Neural progenitor cell (in vitro differentiated cells): Measurements from ENCODE around the gene INS. TPM values are rescaled to one million over a fixed set of nuclear protein-coding genes. Genes with fewer than 3 reads are reported as not detected.

Experiments used
- DNase-seq: peaks from one replicate; pipeline ENCODE4 v3.0.0-alpha.2; 2016; ENCODE audit warnings: low spot score
- H2AFZ ChIP-seq: fragments of 200-600 bp; sonication (generic); replicated peaks from 2 replicates; pipeline ENCODE4 v1.6.1; 2016; ENCODE audit warnings: antibody characterized with exemption
- H3F3A ChIP-seq: fragments of 200-600 bp; sonication (generic); 2 replicates; pipeline ENCODE4 v1.6.1; 2016; ENCODE audit warnings: antibody characterized with exemption, low read depth
- H3K27ac ChIP-seq: fragments of 200-600 bp; sonication (generic); 2 replicates; pipeline ENCODE4 v1.5.1; 2016; ENCODE audit warnings: mild to moderate bottlenecking
- H3K27me3 ChIP-seq: fragments of 200-600 bp; sonication (generic); 2 replicates; pipeline ENCODE4 v1.6.1; 2016; ENCODE audit warnings: mild to moderate bottlenecking, moderate library complexity
- H3K36me3 ChIP-seq: fragments of 200-600 bp; sonication (generic); 2 replicates; pipeline ENCODE4 v1.5.1; 2016
- H3K4me1 ChIP-seq: fragments of 200-600 bp; sonication (generic); 2 replicates; pipeline ENCODE4 v1.6.1; 2016; ENCODE audit warnings: mixed run types
- H3K4me2 ChIP-seq: fragments of 200-600 bp; sonication (generic); 2 replicates; pipeline ENCODE4 v1.6.1; 2016
- H3K4me3 ChIP-seq: fragments of 200-600 bp; sonication (generic); 2 replicates; pipeline ENCODE4 v1.5.1; 2016
- H3K79me2 ChIP-seq: fragments of 200-600 bp; sonication (generic); 2 replicates; pipeline ENCODE4 v1.6.1; 2016; ENCODE audit warnings: low read depth
- H3K9ac ChIP-seq: fragments of 200-600 bp; sonication (generic); 2 replicates; pipeline ENCODE4 v1.6.1; 2016
- H3K9me3 ChIP-seq: fragments of 200-600 bp; sonication (generic); 2 replicates; pipeline ENCODE4 v1.5.1; 2016; ENCODE audit warnings: low read depth
- H4K20me1 ChIP-seq: fragments of 200-600 bp; sonication (generic); 2 replicates; pipeline ENCODE4 v1.6.1; 2016; ENCODE audit warnings: low read depth
- H3K27ac Mint-ChIP-seq: 3 replicates; pipeline ENCODE4 v1.8.0; 2021; ENCODE audit warnings: mixed read lengths
- H3K27me3 Mint-ChIP-seq: 2 replicates; pipeline ENCODE4 v1.8.0; 2022; ENCODE audit warnings: low read depth, mild to moderate bottlenecking, inconsistent platforms, moderate library complexity, mixed read lengths; ENCODE audit not compliant: insufficient read depth
- H3K36me3 Mint-ChIP-seq: 3 replicates; pipeline ENCODE4 v1.8.0; 2021; ENCODE audit warnings: mixed read lengths
- H3K4me1 Mint-ChIP-seq: 3 replicates; pipeline ENCODE4 v1.8.0; 2021; ENCODE audit warnings: mixed read lengths
- H3K4me3 Mint-ChIP-seq: 3 replicates; pipeline ENCODE4 v1.8.0; 2021; ENCODE audit warnings: mild to moderate bottlenecking, moderate library complexity, mixed read lengths
- H3K9me3 Mint-ChIP-seq: 3 replicates; pipeline ENCODE4 v1.8.0; 2020; ENCODE audit warnings: mixed read lengths
- EZH2 ChIP-seq: fragments of 200-600 bp; sonication (generic); IDR thresholded peaks from 2 replicates; pipeline ENCODE4 v1.6.1; 2017; ENCODE audit warnings: antibody characterized with exemption, mild to moderate bottlenecking, moderate library complexity
- EZH2phosphoT487 ChIP-seq: fragments of 200-600 bp; sonication (generic); IDR thresholded peaks from 2 replicates; pipeline ENCODE4 v1.6.1; 2017; ENCODE audit warnings: antibody characterized with exemption
- total RNA-seq: library from RNA; depleted of rRNA; stranded (reverse); fragments of >200 nt; gene quantifications from 2 replicates; pipeline ENCODE4 v1.2.3, GENCODE V29; 2015; ENCODE audit warnings: low replicate concordance
- TF ChIP-seq, protein P1 (sequence below): fragments of 200-600 bp; sonication (generic); IDR thresholded peaks from 2 replicates; pipeline ENCODE4 v1.5.1; 2017; ENCODE audit warnings: antibody characterized with exemption, mild to moderate bottlenecking

INS gene
- total RNA-seq, 1 donor from 2014 or later, result not detected

DNA sequence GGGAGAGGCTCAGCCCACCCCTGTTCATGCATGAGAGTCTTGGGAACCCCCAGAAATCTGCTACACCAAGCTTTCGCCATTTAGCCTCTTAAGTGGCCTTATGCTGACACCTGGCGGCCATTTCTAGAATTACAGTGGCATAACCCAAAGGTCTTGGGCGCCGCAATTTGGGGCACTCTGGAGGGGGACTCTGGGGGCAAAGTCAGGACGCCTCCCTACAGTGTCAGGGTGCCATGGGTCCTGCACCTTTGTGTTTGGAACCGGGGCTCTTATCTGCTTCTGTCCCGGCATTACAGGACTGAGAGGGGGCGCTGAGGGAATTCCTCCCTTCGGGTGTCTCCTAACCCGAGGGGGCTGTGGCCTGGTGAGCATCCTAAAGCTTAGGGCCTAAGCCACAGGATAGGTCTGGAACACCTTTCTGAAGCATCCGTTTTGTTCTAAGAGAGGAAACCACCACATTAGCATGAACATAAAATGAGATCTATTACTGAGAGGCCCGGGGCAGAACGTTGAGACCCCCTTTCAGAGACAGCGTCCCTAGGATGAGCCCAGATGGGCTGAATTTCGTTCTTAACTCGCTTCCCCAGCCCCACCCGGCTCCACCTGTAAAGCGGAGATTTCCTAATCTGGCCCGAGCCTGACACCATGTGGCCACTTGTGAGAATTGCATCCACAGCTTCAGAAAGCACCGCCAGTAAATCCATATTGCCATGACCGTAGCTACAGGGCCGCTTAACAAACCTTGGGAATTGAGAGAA is 9.3 kb downstream of the INS start:
- H3K9me3 Mint-ChIP-seq, result no peaks in the 10 kb centered on the region
- DNase-seq, result peak; percentile 94
- H3K4me1 Mint-ChIP-seq, result peaks cover 38% of the 10 kb centered on the region
- H3K27me3 Mint-ChIP-seq, result peaks cover 18% of the 10 kb centered on the region
- Histone ChIP-seq H3K4me1 (peaks cover 40% of the 10 kb centered on the region), H3K79me2 (no peaks in the 10 kb centered on the region), H3K9me3 (no peaks in the 10 kb centered on the region), H3K4me3 (no peak overlapping the region), H3K9ac (no peak overlapping the region), H2AFZ (no peak overlapping the region), H3K4me2 (peak overlapping the region; percentile 66), H3K27ac (no peak overlapping the region), H3F3A (peaks cover 23% of the 10 kb centered on the region), H3K36me3 (no peaks in the 10 kb centered on the region), H3K27me3 (peaks cover 28% of the 10 kb centered on the region), H4K20me1 (no peaks in the 10 kb centered on the region)
- H3K4me3 Mint-ChIP-seq, result peak overlapping the region; percentile 15
- peak overlapping the region; percentile 7 for H3K27ac Mint-ChIP-seq
- H3K36me3 Mint-ChIP-seq, result no peaks in the 10 kb centered on the region
- TF ChIP-seq, protein P1, sequence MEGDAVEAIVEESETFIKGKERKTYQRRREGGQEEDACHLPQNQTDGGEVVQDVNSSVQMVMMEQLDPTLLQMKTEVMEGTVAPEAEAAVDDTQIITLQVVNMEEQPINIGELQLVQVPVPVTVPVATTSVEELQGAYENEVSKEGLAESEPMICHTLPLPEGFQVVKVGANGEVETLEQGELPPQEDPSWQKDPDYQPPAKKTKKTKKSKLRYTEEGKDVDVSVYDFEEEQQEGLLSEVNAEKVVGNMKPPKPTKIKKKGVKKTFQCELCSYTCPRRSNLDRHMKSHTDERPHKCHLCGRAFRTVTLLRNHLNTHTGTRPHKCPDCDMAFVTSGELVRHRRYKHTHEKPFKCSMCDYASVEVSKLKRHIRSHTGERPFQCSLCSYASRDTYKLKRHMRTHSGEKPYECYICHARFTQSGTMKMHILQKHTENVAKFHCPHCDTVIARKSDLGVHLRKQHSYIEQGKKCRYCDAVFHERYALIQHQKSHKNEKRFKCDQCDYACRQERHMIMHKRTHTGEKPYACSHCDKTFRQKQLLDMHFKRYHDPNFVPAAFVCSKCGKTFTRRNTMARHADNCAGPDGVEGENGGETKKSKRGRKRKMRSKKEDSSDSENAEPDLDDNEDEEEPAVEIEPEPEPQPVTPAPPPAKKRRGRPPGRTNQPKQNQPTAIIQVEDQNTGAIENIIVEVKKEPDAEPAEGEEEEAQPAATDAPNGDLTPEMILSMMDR, result peak; percentile 75
- TF ChIP-seq EZH2 (peak; percentile 47), EZH2phosphoT487 (no peak)

DNA sequence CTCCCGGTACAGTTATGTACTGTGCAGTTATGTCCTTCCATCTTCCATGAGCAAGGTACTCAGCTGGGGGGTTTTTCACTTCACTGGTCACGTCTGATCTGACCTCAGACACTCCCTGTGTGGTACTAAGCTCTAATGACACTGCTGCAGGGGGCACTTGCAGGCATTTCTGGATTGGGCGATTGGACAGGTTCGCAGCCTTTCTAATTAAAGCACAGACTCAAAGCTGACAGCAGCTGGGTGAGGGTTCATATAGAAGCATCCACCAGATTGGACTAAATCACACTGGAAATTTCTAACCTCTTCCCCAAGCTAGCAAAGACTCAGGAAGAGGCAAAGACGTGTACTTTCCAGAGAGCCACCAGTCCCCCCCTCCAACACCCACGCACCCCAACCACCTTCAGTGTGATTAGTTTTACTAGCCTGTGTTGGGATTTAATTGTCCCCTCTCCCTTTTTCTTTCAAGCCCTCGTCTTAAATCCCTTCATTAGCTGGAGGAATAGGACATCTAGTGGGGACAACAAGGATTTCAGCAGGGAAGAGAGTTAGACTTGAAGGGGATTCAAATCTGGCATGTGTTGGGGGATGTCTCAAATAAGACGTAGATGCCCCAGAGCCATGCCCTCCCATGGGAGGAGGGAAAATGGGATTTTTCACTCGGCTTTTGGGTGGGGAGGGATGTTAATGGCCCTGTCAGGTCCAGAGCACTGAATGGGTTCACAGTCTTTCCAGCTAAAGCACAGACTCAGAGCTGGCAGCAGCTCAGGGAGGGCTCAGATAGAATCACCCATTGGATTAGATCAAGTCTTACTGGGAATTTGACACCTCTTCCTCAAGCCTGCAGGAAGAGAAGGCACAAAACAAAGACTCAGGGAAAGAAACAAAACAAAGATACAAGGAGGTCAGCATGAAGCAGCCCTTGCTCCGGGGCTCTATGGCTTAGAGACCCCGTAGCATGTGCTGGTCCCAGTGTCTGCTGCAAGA is 10.9 kb downstream of the INS start:
- TF ChIP-seq, protein P1, result peak; percentile 86
- TF ChIP-seq EZH2phosphoT487, result no peak
- TF ChIP-seq EZH2, result no peak
- Histone ChIP-seq H3K79me2 (no peaks in the 10 kb centered on the region), H3K27ac (no peak overlapping the region), H3K9ac (no peak overlapping the region), H3K4me2 (peak overlapping the region; percentile 66), H3K9me3 (no peaks in the 10 kb centered on the region), H3K4me1 (peaks cover 44% of the 10 kb centered on the region), H2AFZ (no peak overlapping the region), H3K4me3 (peak overlapping the region; percentile 24), H3F3A (peaks cover 23% of the 10 kb centered on the region), H4K20me1 (peaks cover 9% of the 10 kb centered on the region), H3K36me3 (no peaks in the 10 kb centered on the region), H3K27me3 (peaks cover 43% of the 10 kb centered on the region)
- peak; percentile 86 for DNase-seq
- Mint-ChIP-seq H3K36me3 (no peaks in the 10 kb centered on the region), H3K4me3 (no peak overlapping the region), H3K9me3 (no peaks in the 10 kb centered on the region), H3K27me3 (peaks cover 33% of the 10 kb centered on the region), H3K4me1 (peaks cover 43% of the 10 kb centered on the region), H3K27ac (no peak overlapping the region)

DNA sequence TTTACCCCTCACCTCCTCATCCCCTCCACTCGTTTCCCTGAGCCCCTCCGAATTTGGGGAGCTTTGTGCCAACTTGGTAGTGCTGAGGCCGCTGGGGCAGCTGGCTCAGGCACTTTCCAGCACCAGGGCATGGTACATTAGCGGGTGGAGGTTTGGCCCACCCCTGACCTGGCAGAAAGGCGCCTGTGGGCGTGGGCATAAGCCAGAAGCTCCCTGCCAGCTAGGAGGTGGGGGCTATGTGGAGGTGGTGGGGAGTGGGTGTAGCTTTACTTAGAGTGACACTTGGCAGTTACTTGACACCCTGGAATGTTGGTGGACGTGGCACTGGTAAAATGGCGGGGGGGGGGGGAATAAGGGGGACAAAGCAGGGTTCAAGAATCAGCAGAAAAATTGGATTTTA is 11.5 kb downstream of the INS start:
- Histone ChIP-seq H4K20me1 (peaks cover 13% of the 10 kb centered on the region), H3F3A (peaks cover 23% of the 10 kb centered on the region), H3K4me1 (peaks cover 44% of the 10 kb centered on the region), H3K27me3 (peaks cover 50% of the 10 kb centered on the region), H3K9ac (no peak overlapping the region), H3K9me3 (no peaks in the 10 kb centered on the region), H3K36me3 (no peaks in the 10 kb centered on the region), H2AFZ (no peak overlapping the region), H3K27ac (no peak overlapping the region), H3K79me2 (no peaks in the 10 kb centered on the region), H3K4me3 (no peak overlapping the region), H3K4me2 (peak overlapping the region; percentile 66)
- DNase-seq, result no peak
- Mint-ChIP-seq H3K4me3 (no peak overlapping the region), H3K4me1 (peaks cover 43% of the 10 kb centered on the region), H3K27ac (no peak overlapping the region), H3K9me3 (no peaks in the 10 kb centered on the region), H3K27me3 (peaks cover 40% of the 10 kb centered on the region), H3K36me3 (no peaks in the 10 kb centered on the region)
- TF ChIP-seq EZH2 (no peak), EZH2phosphoT487 (no peak)
- TF ChIP-seq, protein P1, result no peak
